Measurements from ENCODE around the gene UPK3BL1. TPM values are rescaled to one million over a fixed set of nuclear protein-coding genes. Genes with fewer than 3 reads are reported as not detected.
"Not testable (repeated sequence)": the region's sequence is repeated elsewhere in the genome, so short reads cannot be mapped to it uniquely, and the experiment has no call there.

UPK3BL1 gene
- total RNA-seq, 2 donors from 2014 or later: 39.0 to 45.2 TPM

GRCh38 chr7:102596036-102596435 lies 46.6 kb downstream of the UPK3BL1 start:
- H3K4me3 ChIP-seq; H3K9me3 ChIP-seq; DNase-seq (ENCODE audit: low spot score); H3K27ac ChIP-seq; ATAC-seq (ENCODE audit: insufficient number of reproducible peaks, low FRiP score, low read depth); H3K36me3 ChIP-seq; H3K27me3 ChIP-seq (replicated peaks; ENCODE audit: insufficient read depth); H3K4me1 ChIP-seq (ENCODE audit: control insufficient read depth in 1 of 2, low read depth in 2 of 2): not testable (repeated sequence)

DNA sequence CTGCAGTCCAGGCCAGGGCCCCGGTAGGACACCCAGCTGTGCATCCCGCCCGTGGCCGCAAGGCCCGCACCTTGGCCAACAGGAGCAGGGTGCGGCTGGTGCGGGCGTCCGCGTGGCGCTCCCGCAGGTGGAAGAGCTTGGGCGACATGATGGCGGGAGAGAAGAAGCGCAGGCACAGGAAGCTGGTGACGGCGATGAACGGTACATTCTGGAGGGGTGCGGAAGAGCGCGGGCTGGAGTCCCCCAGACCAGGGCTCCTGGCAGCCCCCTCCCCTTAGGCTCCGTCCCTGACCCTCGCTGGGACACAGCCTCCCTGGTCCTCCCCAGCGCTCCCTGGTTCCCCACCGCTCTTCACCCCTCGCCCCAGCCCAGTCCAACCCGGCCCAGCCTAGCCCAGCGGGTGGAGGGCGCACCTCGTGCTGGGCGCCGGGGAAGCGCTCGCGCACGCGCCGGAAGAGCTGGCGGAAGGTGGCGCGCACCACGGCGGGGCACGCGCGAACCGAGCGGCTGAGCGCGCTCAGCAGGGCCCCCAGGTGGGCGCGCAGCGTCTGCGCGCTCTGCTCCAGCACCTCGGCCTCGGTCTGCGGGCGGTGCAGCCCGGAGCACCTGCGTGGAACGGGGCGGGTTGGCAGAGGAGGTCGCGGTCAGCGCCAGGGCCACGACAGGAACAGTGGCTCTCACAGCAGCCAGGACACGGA lies 48.8 kb downstream of the UPK3BL1 start:
- not testable (repeated sequence) for H3K4me3 ChIP-seq; H3K36me3 ChIP-seq; ATAC-seq (ENCODE audit: insufficient number of reproducible peaks, low FRiP score, low read depth); H3K27me3 ChIP-seq (replicated peaks; ENCODE audit: insufficient read depth); H3K4me1 ChIP-seq (ENCODE audit: control insufficient read depth in 1 of 2, low read depth in 2 of 2); DNase-seq (ENCODE audit: low spot score); H3K27ac ChIP-seq; H3K9me3 ChIP-seq

GRCh38 chr7:102592477-102593019 lies 50.0 kb downstream of the UPK3BL1 start:
- H3K4me3 ChIP-seq; H3K9me3 ChIP-seq; DNase-seq (ENCODE audit: low spot score); H3K27ac ChIP-seq; H3K4me1 ChIP-seq (ENCODE audit: control insufficient read depth in 1 of 2, low read depth in 2 of 2); H3K27me3 ChIP-seq (replicated peaks; ENCODE audit: insufficient read depth); H3K36me3 ChIP-seq: not testable (repeated sequence)
- peak; percentile 32 for ATAC-seq (ENCODE audit: insufficient number of reproducible peaks, low FRiP score, low read depth)

DNA sequence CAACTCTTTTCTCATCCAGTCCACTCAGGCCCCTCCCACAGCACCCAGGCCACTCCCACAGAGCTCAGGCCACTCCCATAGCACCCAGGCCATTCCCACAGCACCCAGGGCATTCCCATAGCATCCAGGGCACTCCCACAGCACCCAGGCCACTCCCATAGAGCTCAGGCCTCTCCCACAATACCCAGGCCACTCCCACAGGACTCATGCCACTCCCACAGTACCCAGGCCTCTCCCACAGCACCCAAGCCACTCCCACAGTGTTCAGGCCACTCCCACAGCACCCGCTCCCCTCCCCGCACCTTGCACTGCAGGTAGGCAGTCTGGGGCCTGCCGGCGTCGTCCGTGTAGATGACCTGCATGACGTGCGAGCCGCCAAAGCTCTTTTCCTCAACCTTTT lies 52.7 kb downstream of the UPK3BL1 start:
- not testable (repeated sequence) for H3K9me3 ChIP-seq; H3K4me3 ChIP-seq; H3K36me3 ChIP-seq; H3K27me3 ChIP-seq (replicated peaks; ENCODE audit: insufficient read depth); H3K27ac ChIP-seq; ATAC-seq (ENCODE audit: insufficient number of reproducible peaks, low FRiP score, low read depth); H3K4me1 ChIP-seq (ENCODE audit: control insufficient read depth in 1 of 2, low read depth in 2 of 2); DNase-seq (ENCODE audit: low spot score)

Other genes with a start within 250 kb of the UPK3BL1 start
- gene PRKRIP1, start 246.4 kb downstream of the UPK3BL1 start, total RNA-seq: 10 to 100 TPM; 47.0 to 80.4 TPM
- gene ORAI2, start 209.2 kb downstream of the UPK3BL1 start, total RNA-seq: 10 to 100 TPM; 33.4 to 37.6 TPM
- gene ALKBH4, start 177.9 kb downstream of the UPK3BL1 start, total RNA-seq: 10 to 100 TPM; 15.9 to 29.6 TPM
- gene LRWD1, start 177.8 kb downstream of the UPK3BL1 start, total RNA-seq: 10 to 100 TPM in 1 of 2 donors, 1 to 10 TPM in 1; 7.9 to 10.9 TPM
- 10 to 100 TPM; 10.7 to 22.9 TPM for gene POLR2J, start 163.9 kb downstream of the UPK3BL1 start, total RNA-seq
- gene RASA4B, start 125.0 kb downstream of the UPK3BL1 start, total RNA-seq: 10 to 100 TPM in 1 of 2 donors, 1 to 10 TPM in 1; 8.5 to 21.9 TPM
- gene UPK3BL2, start 99.1 kb downstream of the UPK3BL1 start, total RNA-seq: 10 to 100 TPM; 10.8 to 14.7 TPM
- gene SPDYE2, start 91.6 kb downstream of the UPK3BL1 start, total RNA-seq: not detected
- 10 to 100 TPM; 36.3 to 68.0 TPM for gene POLR2J3, start 70.2 kb downstream of the UPK3BL1 start, total RNA-seq
- gene RASA4, start 26.0 kb downstream of the UPK3BL1 start, total RNA-seq: 10 to 100 TPM; 42.8 to 82.3 TPM
- gene SPDYE2B, start 7.5 kb upstream of the UPK3BL1 start, total RNA-seq: not detected
- 10 to 100 TPM in 1 of 2 donors, 1 to 10 TPM in 1; 3.4 to 14.3 TPM for gene POLR2J2, start 28.9 kb upstream of the UPK3BL1 start, total RNA-seq
- gene FAM185A, start 106.2 kb upstream of the UPK3BL1 start, total RNA-seq: 10 to 100 TPM; 19.0 to 22.4 TPM